AG10803 (cell line): ENCODE measurements around the gene UGT1A4.

Experiments
- DNase-seq: peaks from one replicate; pipeline ENCODE4 v3.0.0; 2010; ENCODE audit warnings: low read depth
- H3K4me3 ChIP-seq: 2 replicates; pipeline ENCODE4 v1.5.1; 2011; ENCODE audit warnings: mild to moderate bottlenecking, low read length, control low read depth
- CTCF ChIP-seq: conservative IDR thresholded peaks from 2 replicates; pipeline ENCODE4 v1.5.1; 2011; ENCODE audit warnings: mild to moderate bottlenecking, low read length, control low read depth, inconsistent platforms

UGT1A4 gene

GRCh38 chr2:233679196-233679595 is 39.3 kb upstream of the UGT1A4 start:
- DNase-seq = no peak
- no peak for TF ChIP-seq CTCF

GRCh38 chr2:233680361-233681045 is 38.0 kb upstream of the UGT1A4 start:
- DNase-seq = no peak
- no peak for TF ChIP-seq CTCF

More at GRCh38 chr2:233679196-233679595, 39.3 kb upstream of the UGT1A4 start:
- H3K4me3 ChIP-seq = no peak overlapping the region

GRCh38 chr2:233681521-233682099 is 36.9 kb upstream of the UGT1A4 start, which contains the start of gene UGT1A7:
Gene UGT1A7, plus strand, starts transcription at chr2:233681901. Its CDS starts 37 bp downstream, at chr2:233681938.
- TF ChIP-seq CTCF = no peak
- no peak for DNase-seq
- no peak within 1 kb of the TSS for H3K4me3 ChIP-seq

More at GRCh38 chr2:233680361-233681045, 38.0 kb upstream of the UGT1A4 start:
- no peak overlapping the region for H3K4me3 ChIP-seq

GRCh38 chr2:233684640-233685039 is 33.9 kb upstream of the UGT1A4 start:
- TF ChIP-seq CTCF = no peak
- H3K4me3 ChIP-seq = no peak overlapping the region
- no peak for DNase-seq

- DNase-seq = no peak
- no peak overlapping the region for H3K4me3 ChIP-seq
- TF ChIP-seq CTCF = no peak
Observed at GRCh38 chr2:233686928-233687327, 31.6 kb upstream of the UGT1A4 start.

- no peak for TF ChIP-seq CTCF
- H3K4me3 ChIP-seq = no peak overlapping the region
- no peak for DNase-seq
Observed at GRCh38 chr2:233688341-233688740, 30.2 kb upstream of the UGT1A4 start.

GRCh38 chr2:233689031-233689430 is 29.5 kb upstream of the UGT1A4 start:
- no peak overlapping the region for H3K4me3 ChIP-seq
- DNase-seq = no peak
- no peak for TF ChIP-seq CTCF
